SK-N-SH (cell line): ENCODE data around the gene DENND5A. TPM values are rescaled to one million over a fixed set of nuclear protein-coding genes. Genes with fewer than 3 reads are reported as not detected.
A peak's percentile ranks its signal among the peaks of the same experiment; 100 is the strongest.

Source experiments
- CTCF ChIA-PET: fragments of 300-600, 350-600 bp; formaldehyde crosslinking; extraction: SDS; loops from one replicate; lab custom pipeline; 2021; lab: Yijun Ruan, JAX
- POLR2A ChIA-PET: fragments of 350-600 bp; sonication (Branson Sonifier 250); formaldehyde crosslinking; extraction: SDS; loops from one replicate; lab custom pipeline; 2020; ENCODE audit warnings: antibody characterized with exemption, inconsistent platforms; lab: Yijun Ruan, JAX
- DNase-seq: peaks from one replicate; pipeline ENCODE4 v3.0.0; 2012
- H2AFZ ChIP-seq: fragments of 200-600 bp; sonication (generic); 2 replicates; pipeline ENCODE4 v1.8.1; 2016; ENCODE audit warnings: antibody characterized with exemption, mild to moderate bottlenecking, low read depth
- H3F3A ChIP-seq: fragments of 200-600 bp; sonication (generic); replicated peaks from 2 replicates; pipeline ENCODE3; 2016; ENCODE audit warnings: antibody characterized with exemption, mild to moderate bottlenecking; ENCODE audit not compliant: insufficient read depth
- H3K27ac ChIP-seq, 2 experiments: fragments of 200-500 bp in 1 of 2; fragments of 200-600 bp in 1 of 2; sonication (Bioruptor generic) in 1 of 2; sonication (generic), shearing (Covaris generic) in 1 of 2; 2 replicates each; pipeline versions ENCODE4 v1.5.1 to v1.6.1; 2014 to 2016; ENCODE audit warnings: low read depth in 2 of 2, inconsistent platforms in 1 of 2, low read length in 1 of 2, mild to moderate bottlenecking in 1 of 2, mixed read lengths in 1 of 2
- H3K27me3 ChIP-seq: fragments of 200-600 bp; sonication (generic), shearing (Covaris generic); 2 replicates; pipeline ENCODE4 v1.6.1; 2016; ENCODE audit warnings: mixed run types; ENCODE audit not compliant: insufficient read depth
- H3K36me3 ChIP-seq, 2 experiments: fragments of 200-500 bp in 1 of 2; fragments of 200-600 bp in 1 of 2; sonication (Bioruptor generic) in 1 of 2; sonication (generic) in 1 of 2; replicated peaks in 1 of 2; 2 replicates each; pipeline versions ENCODE3 to v1.5.1; 2014 to 2016; ENCODE audit warnings: low read length in 1 of 2, mild to moderate bottlenecking in 1 of 2; ENCODE audit not compliant: insufficient read depth in 2 of 2, control insufficient read depth in 1 of 2
- H3K4me1 ChIP-seq, 2 experiments: fragments of 200-500 bp in 1 of 2; fragments of 200-600 bp in 1 of 2; sonication (Bioruptor generic) in 1 of 2; sonication (generic), shearing (Covaris generic) in 1 of 2; 2 replicates each; pipeline versions ENCODE4 v1.5.1 to v1.6.1; 2014 to 2016; ENCODE audit warnings: low read depth in 1 of 2, low read length in 1 of 2, mixed run types in 1 of 2; ENCODE audit not compliant: insufficient read depth in 2 of 2, control insufficient read depth in 1 of 2
- H3K4me2 ChIP-seq: fragments of 200-600 bp; sonication (generic), shearing (Covaris generic); 2 replicates; pipeline ENCODE4 v1.6.1; 2017; ENCODE audit warnings: mixed run types
- H3K4me3 ChIP-seq, 2 experiments: fragments of 200-500 bp in 1 of 2; fragments of 200-600 bp in 1 of 2; sonication (Bioruptor generic) in 1 of 2; sonication (generic), shearing (Covaris generic) in 1 of 2; 2 replicates each; pipeline versions ENCODE4 v1.5.1 to v1.8.1; 2014 to 2016; ENCODE audit warnings: low read depth in 2 of 2, inconsistent platforms in 1 of 2, low read length in 1 of 2, mild to moderate bottlenecking in 1 of 2, mixed read lengths in 1 of 2, moderate library complexity in 1 of 2
- H3K79me2 ChIP-seq: fragments of 200-600 bp; sonication (generic); 2 replicates; pipeline ENCODE4 v1.8.1; 2017; ENCODE audit warnings: mild to moderate bottlenecking; ENCODE audit not compliant: insufficient read depth
- H3K9ac ChIP-seq: fragments of 200-600 bp; sonication (generic); 2 replicates; pipeline ENCODE4 v1.6.1; 2017; ENCODE audit warnings: mixed run types
- H3K9me2 ChIP-seq: fragments of 200-600 bp; sonication (generic); 2 replicates; pipeline ENCODE4 v1.6.1; 2017; ENCODE audit warnings: mixed run types
- H3K9me3 ChIP-seq: fragments of 200-600 bp; sonication (generic); 2 replicates; pipeline ENCODE4 v1.6.1; 2017; ENCODE audit warnings: mixed run types, mild to moderate bottlenecking, moderate library complexity
- H4K20me1 ChIP-seq: fragments of 200-600 bp; sonication (generic); 2 replicates; pipeline ENCODE4 v1.6.1; 2017; ENCODE audit warnings: mild to moderate bottlenecking, mixed run types; ENCODE audit not compliant: insufficient read depth
- ELF1 ChIP-seq: IDR thresholded peaks from 2 replicates; pipeline ENCODE4 v1.4.0; 2012
- EZH2phosphoT487 ChIP-seq: fragments of 200-600 bp; sonication (generic); IDR thresholded peaks from 2 replicates; pipeline ENCODE4 v1.6.1; 2017; ENCODE audit warnings: low read depth, mixed run types, mild to moderate bottlenecking, antibody characterized with exemption, moderate library complexity, borderline replicate concordance
- GABPA ChIP-seq: IDR thresholded peaks from 2 replicates; pipeline ENCODE4 v1.4.0; 2012; ENCODE audit warnings: low read depth, mild to moderate bottlenecking
- MEF2A ChIP-seq: IDR thresholded peaks from 2 replicates; pipeline ENCODE4 v1.4.0; 2012; ENCODE audit warnings: low read depth, borderline replicate concordance
- NFIC ChIP-seq: IDR thresholded peaks from 2 replicates; pipeline ENCODE4 v1.4.0; 2012; ENCODE audit warnings: borderline replicate concordance
- NRF1 ChIP-seq: IDR thresholded peaks from 2 replicates; pipeline ENCODE4 v1.6.1; 2012; ENCODE audit warnings: low read depth, mild to moderate bottlenecking, low read length
- RAD21 ChIP-seq: IDR thresholded peaks from 2 replicates; pipeline ENCODE4 v1.6.1; 2012; ENCODE audit warnings: mild to moderate bottlenecking, low read length
- SIN3A ChIP-seq: IDR thresholded peaks from 2 replicates; pipeline ENCODE4 v1.6.1; 2012; ENCODE audit warnings: low read depth, mild to moderate bottlenecking, low read length, moderate library complexity, borderline replicate concordance
- SMC3 ChIP-seq: IDR thresholded peaks from 2 replicates; pipeline ENCODE4 v1.6.1; 2012; ENCODE audit warnings: low read depth, low read length, improper control_type of control experiment
- USF1 ChIP-seq: IDR thresholded peaks from 2 replicates; pipeline ENCODE4 v1.4.0; 2012; ENCODE audit warnings: low read depth, borderline replicate concordance
- WGBS: methylation state at CpG from one replicate; pipeline ENCODE4 v1.1.6; 2017; ENCODE audit warnings: low lambda C conversion rate; 5-methylcytosine and 5-hydroxymethylcytosine counted together
- polyA plus RNA-seq, 3 experiments: library from polyadenylated mRNA; depleted of rRNA; stranded (reverse); fragments of >200 nt; gene quantifications; 2 replicates each; pipeline ENCODE4 v1.2.3, GENCODE V29; 2012
- TF ChIP-seq, protein P1 (sequence below): fragments of 200-600 bp; sonication (generic); IDR thresholded peaks from 2 replicates; pipeline ENCODE4 v1.6.1; 2017; ENCODE audit warnings: antibody characterized with exemption, mild to moderate bottlenecking, moderate library complexity
- TF ChIP-seq, protein P2 (sequence below): fragments of 150-350 bp; IDR thresholded peaks from 2 replicates; pipeline ENCODE4 v1.6.1; 2017; ENCODE audit warnings: antibody characterized with exemption, low read length, low read depth, borderline replicate concordance
- TF ChIP-seq, protein P3 (sequence below): IDR thresholded peaks from 2 replicates; pipeline ENCODE4; 2012

Gene DENND5A
- polyA plus RNA-seq, 1 of the 3 experiments (the other 2 are of a cell fraction) = 110 TPM

GRCh38 chr11:9138133-9138453 lies 127.1 kb downstream of the DENND5A start (continued):
- TF ChIP-seq ELF1 = no peak
- TF ChIP-seq, protein P1, sequence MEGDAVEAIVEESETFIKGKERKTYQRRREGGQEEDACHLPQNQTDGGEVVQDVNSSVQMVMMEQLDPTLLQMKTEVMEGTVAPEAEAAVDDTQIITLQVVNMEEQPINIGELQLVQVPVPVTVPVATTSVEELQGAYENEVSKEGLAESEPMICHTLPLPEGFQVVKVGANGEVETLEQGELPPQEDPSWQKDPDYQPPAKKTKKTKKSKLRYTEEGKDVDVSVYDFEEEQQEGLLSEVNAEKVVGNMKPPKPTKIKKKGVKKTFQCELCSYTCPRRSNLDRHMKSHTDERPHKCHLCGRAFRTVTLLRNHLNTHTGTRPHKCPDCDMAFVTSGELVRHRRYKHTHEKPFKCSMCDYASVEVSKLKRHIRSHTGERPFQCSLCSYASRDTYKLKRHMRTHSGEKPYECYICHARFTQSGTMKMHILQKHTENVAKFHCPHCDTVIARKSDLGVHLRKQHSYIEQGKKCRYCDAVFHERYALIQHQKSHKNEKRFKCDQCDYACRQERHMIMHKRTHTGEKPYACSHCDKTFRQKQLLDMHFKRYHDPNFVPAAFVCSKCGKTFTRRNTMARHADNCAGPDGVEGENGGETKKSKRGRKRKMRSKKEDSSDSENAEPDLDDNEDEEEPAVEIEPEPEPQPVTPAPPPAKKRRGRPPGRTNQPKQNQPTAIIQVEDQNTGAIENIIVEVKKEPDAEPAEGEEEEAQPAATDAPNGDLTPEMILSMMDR = no peak
- TF ChIP-seq SIN3A = no peak

DNA sequence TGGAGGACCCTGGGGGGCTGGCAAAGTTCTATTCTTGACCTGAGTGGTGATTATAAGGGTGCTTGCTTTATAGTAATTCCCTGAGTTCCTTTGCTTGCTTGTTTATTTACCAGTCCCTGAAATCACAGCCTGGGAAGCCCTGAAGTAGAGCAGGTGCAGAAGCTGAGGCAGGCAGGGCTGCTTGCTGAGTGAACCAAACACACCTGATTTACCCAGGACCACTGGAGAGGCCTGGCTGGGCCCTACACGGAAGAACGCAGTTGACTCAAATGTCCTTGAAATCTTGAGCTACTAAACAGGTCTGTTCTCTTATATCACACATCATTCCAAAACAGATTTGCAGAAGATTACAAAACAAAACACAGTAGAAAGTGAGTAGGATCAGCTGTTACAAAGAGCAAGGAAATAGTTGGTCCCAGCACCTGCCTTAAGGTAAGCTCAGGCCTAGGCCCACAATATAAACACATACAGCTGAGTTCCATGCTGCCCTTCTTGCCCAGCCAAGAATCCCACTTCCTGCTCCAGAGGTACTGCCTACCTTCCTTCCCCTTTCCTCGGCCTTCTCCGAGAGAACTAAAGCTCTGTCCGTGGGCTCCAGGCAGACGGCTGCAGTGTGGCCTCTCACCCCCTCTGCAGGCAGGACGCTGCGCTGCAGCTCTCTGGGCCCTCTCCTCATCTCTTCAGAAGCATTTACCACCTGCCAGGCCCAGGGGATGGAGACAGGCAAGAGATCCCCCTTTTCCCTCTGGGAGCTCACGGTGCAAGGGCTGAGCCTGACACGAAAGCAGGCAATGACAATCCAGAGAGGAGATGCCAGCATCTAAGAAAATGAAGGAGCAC lies 127.6 kb downstream of the DENND5A start:
- Histone ChIP-seq H3K79me2 (no peaks in the 10 kb centered on the region), H3K9me2 (no peaks in the 10 kb centered on the region), H3K27ac (no peak overlapping the region), H3K4me2 (no peak overlapping the region), H3K9ac (no peak overlapping the region), H3K4me3 (no peak overlapping the region; a peak in 1 of 4 replicates), H3K4me1 (peaks cover 0 to 24% of the 10 kb centered on the region in 2 experiments; a peak in 3 of 4 replicates), H2AFZ (no peak overlapping the region), H4K20me1 (peaks cover 31% of the 10 kb centered on the region), H3K27me3 (no peaks in the 10 kb centered on the region), H3F3A (peaks cover 33% of the 10 kb centered on the region), H3K9me3 (no peaks in the 10 kb centered on the region), H3K36me3 (peaks cover 41 to 42% of the 10 kb centered on the region in 2 experiments)
- peak; percentile 77 for DNase-seq
- no peak for TF ChIP-seq GABPA
- TF ChIP-seq SMC3 = peak; percentile 84
- no peak for TF ChIP-seq USF1
- 0 out of 2 replicates have a peak, but pooled peaks have one; percentile 3 for TF ChIP-seq NRF1
- TF ChIP-seq EZH2phosphoT487 = no peak
- TF ChIP-seq SIN3A = no peak
- TF ChIP-seq, protein P2, sequence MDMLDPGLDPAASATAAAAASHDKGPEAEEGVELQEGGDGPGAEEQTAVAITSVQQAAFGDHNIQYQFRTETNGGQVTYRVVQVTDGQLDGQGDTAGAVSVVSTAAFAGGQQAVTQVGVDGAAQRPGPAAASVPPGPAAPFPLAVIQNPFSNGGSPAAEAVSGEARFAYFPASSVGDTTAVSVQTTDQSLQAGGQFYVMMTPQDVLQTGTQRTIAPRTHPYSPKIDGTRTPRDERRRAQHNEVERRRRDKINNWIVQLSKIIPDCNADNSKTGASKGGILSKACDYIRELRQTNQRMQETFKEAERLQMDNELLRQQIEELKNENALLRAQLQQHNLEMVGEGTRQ = no peak
- TF ChIP-seq, protein P3, sequence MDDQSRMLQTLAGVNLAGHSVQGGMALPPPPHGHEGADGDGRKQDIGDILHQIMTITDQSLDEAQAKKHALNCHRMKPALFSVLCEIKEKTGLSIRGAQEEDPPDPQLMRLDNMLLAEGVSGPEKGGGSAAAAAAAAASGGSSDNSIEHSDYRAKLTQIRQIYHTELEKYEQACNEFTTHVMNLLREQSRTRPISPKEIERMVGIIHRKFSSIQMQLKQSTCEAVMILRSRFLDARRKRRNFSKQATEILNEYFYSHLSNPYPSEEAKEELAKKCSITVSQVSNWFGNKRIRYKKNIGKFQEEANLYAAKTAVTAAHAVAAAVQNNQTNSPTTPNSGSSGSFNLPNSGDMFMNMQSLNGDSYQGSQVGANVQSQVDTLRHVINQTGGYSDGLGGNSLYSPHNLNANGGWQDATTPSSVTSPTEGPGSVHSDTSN = no peak
- TF ChIP-seq RAD21 = peak; percentile 92
- no peak for TF ChIP-seq MEF2A
- no peak for TF ChIP-seq NFIC
- TF ChIP-seq, protein P1 = peak; percentile 90
- WGBS = 47% methylated on average over 5 of the region's 10 CpGs
- CTCF ChIA-PET = interaction anchor here (0.6 to 6.3 kb wide), 66 partner anchors 9 to 1131 kb away, joined by 3 to 205 read pairs (median 5); partner anchors contain the start of genes AKIP1 and NRIP3
- POLR2A ChIA-PET = interaction anchor here (0.6 to 1.5 kb wide), 5 partner anchors 8 to 223 kb away, joined by 3 to 7 read pairs (median 3); partner anchors contain the start of gene TMEM9B
